HEK293 (cell line): ENCODE data around the gene THEM4.

ENCODE experiments used
- BCL11A ChIP-seq: fragments of 450-650 bp; formaldehyde crosslinking; IDR thresholded peaks from 2 replicates; pipeline ENCODE4 v1.5.1; 2016; ENCODE audit warnings: low read depth, missing biosample characterization, missing genetic modification characterization
- HOXA7 ChIP-seq: sonication (generic); formaldehyde crosslinking; IDR thresholded peaks from 2 replicates; pipeline ENCODE4 v1.8.1; 2022; ENCODE audit warnings: missing genetic modification reagents, borderline replicate concordance
- HOXC10 ChIP-seq: sonication (generic); formaldehyde crosslinking; IDR thresholded peaks from 2 replicates; pipeline ENCODE4 v1.8.1; 2023; ENCODE audit warnings: mild to moderate bottlenecking, missing genetic modification reagents
- TCF7L2 ChIP-seq: IDR thresholded peaks from 2 replicates; pipeline ENCODE4 v1.6.1; 2011; ENCODE audit warnings: low read depth, mild to moderate bottlenecking, inconsistent platforms, low read length, moderate library complexity, borderline replicate concordance
- ZNF10 ChIP-seq: fragments of 450-650 bp; formaldehyde crosslinking; IDR thresholded peaks from 2 replicates; pipeline ENCODE4 v1.5.1; 2017; ENCODE audit warnings: missing biosample characterization, missing genetic modification characterization
- ZNF184 ChIP-seq: fragments of 450-650 bp; IDR thresholded peaks from 2 replicates; pipeline ENCODE4 v1.5.1; 2018; ENCODE audit warnings: missing biosample characterization, mild to moderate bottlenecking, missing genetic modification characterization
- ZNF426 ChIP-seq: fragments of 450-650 bp; formaldehyde crosslinking; IDR thresholded peaks from 2 replicates; pipeline ENCODE4 v1.5.1; 2017; ENCODE audit warnings: missing biosample characterization, missing genetic modification characterization, mild to moderate bottlenecking, inconsistent platforms, moderate library complexity
- TF ChIP-seq, protein P1 (sequence below): fragments of 450-650 bp; formaldehyde crosslinking; IDR thresholded peaks from 2 replicates; pipeline ENCODE4 v1.5.1; 2016; ENCODE audit warnings: missing biosample characterization, missing genetic modification characterization
- TF ChIP-seq, protein P2 (sequence below): fragments of 450-650 bp; formaldehyde crosslinking; IDR thresholded peaks from 2 replicates; pipeline ENCODE4 v1.5.1; 2017; ENCODE audit warnings: missing biosample characterization, missing genetic modification characterization
- TF ChIP-seq, protein P3 (sequence below): fragments of 450-650 bp; formaldehyde crosslinking; IDR thresholded peaks from 2 replicates; pipeline ENCODE4 v1.5.1; 2017; ENCODE audit warnings: missing biosample characterization, missing genetic modification characterization

GRCh38 chr1:151841141-151841540 is 68.2 kb downstream of the THEM4 start:
- TF ChIP-seq, protein P1, sequence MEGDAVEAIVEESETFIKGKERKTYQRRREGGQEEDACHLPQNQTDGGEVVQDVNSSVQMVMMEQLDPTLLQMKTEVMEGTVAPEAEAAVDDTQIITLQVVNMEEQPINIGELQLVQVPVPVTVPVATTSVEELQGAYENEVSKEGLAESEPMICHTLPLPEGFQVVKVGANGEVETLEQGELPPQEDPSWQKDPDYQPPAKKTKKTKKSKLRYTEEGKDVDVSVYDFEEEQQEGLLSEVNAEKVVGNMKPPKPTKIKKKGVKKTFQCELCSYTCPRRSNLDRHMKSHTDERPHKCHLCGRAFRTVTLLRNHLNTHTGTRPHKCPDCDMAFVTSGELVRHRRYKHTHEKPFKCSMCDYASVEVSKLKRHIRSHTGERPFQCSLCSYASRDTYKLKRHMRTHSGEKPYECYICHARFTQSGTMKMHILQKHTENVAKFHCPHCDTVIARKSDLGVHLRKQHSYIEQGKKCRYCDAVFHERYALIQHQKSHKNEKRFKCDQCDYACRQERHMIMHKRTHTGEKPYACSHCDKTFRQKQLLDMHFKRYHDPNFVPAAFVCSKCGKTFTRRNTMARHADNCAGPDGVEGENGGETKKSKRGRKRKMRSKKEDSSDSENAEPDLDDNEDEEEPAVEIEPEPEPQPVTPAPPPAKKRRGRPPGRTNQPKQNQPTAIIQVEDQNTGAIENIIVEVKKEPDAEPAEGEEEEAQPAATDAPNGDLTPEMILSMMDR (tag by site-specific recombination) = no peak
- TF ChIP-seq TCF7L2 (no peak), HOXC10 (CRISPR knock-in tag) (no peak), BCL11A (tag by site-specific recombination) (no peak), ZNF426 (tag by site-specific recombination) (no peak), ZNF184 (tag by site-specific recombination) (no peak), HOXA7 (CRISPR knock-in tag) (no peak), ZNF10 (tag by site-specific recombination) (no peak)
- TF ChIP-seq, protein P2, sequence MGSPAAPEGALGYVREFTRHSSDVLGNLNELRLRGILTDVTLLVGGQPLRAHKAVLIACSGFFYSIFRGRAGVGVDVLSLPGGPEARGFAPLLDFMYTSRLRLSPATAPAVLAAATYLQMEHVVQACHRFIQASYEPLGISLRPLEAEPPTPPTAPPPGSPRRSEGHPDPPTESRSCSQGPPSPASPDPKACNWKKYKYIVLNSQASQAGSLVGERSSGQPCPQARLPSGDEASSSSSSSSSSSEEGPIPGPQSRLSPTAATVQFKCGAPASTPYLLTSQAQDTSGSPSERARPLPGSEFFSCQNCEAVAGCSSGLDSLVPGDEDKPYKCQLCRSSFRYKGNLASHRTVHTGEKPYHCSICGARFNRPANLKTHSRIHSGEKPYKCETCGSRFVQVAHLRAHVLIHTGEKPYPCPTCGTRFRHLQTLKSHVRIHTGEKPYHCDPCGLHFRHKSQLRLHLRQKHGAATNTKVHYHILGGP (tag by site-specific recombination) = no peak
- TF ChIP-seq, protein P3, sequence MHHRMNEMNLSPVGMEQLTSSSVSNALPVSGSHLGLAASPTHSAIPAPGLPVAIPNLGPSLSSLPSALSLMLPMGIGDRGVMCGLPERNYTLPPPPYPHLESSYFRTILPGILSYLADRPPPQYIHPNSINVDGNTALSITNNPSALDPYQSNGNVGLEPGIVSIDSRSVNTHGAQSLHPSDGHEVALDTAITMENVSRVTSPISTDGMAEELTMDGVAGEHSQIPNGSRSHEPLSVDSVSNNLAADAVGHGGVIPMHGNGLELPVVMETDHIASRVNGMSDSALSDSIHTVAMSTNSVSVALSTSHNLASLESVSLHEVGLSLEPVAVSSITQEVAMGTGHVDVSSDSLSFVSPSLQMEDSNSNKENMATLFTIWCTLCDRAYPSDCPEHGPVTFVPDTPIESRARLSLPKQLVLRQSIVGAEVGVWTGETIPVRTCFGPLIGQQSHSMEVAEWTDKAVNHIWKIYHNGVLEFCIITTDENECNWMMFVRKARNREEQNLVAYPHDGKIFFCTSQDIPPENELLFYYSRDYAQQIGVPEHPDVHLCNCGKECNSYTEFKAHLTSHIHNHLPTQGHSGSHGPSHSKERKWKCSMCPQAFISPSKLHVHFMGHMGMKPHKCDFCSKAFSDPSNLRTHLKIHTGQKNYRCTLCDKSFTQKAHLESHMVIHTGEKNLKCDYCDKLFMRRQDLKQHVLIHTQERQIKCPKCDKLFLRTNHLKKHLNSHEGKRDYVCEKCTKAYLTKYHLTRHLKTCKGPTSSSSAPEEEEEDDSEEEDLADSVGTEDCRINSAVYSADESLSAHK (tag by site-specific recombination) = no peak
